Measurements from ENCODE around the gene RYR1. TPM values are rescaled to one million over a fixed set of nuclear protein-coding genes. Genes with fewer than 3 reads are reported as not detected.

The RYR1 gene
- total RNA-seq, 4 donors from 2014 or later: under 0.01 to 6.2 (median 3.5) TPM; not detected in 1

GRCh38 chr19:38400361-38400760 is 33.1 kb upstream of the RYR1 start:
- no peak overlapping the region for H3K27ac ChIP-seq
- H3K36me3 ChIP-seq: no peaks in the 10 kb centered on the region
- H3K27me3 ChIP-seq: peaks cover 0 to 13% of the 10 kb centered on the region in 2 donors
- intact Hi-C loops (cut with DNase I; ENCODE audit: low total_unique reads): no loop called here
- no peak for DNase-seq
- TF ChIP-seq CTCF (IDR thresholded peaks at IDR 0.05) (no peak), POLR2A (IDR thresholded peaks at IDR 0.05) (no peak)
- no peaks in the 10 kb centered on the region for H3K4me1 ChIP-seq
- no peaks in the 10 kb centered on the region for H3K9me3 ChIP-seq
- no peak overlapping the region for H3K4me3 ChIP-seq

GRCh38 chr19:38401148-38401547 is 32.3 kb upstream of the RYR1 start:
- Histone ChIP-seq H3K4me1 (no peaks in the 10 kb centered on the region), H3K4me3 (no peak overlapping the region), H3K36me3 (no peaks in the 10 kb centered on the region), H3K9me3 (no peaks in the 10 kb centered on the region), H3K27me3 (peaks cover 0 to 13% of the 10 kb centered on the region in 2 donors), H3K27ac (no peak overlapping the region)
- intact Hi-C loops (cut with DNase I; ENCODE audit: low total_unique reads): no loop called here
- TF ChIP-seq CTCF (IDR thresholded peaks at IDR 0.05) (no peak), POLR2A (IDR thresholded peaks at IDR 0.05) (no peak)
- DNase-seq: no peak

DNA sequence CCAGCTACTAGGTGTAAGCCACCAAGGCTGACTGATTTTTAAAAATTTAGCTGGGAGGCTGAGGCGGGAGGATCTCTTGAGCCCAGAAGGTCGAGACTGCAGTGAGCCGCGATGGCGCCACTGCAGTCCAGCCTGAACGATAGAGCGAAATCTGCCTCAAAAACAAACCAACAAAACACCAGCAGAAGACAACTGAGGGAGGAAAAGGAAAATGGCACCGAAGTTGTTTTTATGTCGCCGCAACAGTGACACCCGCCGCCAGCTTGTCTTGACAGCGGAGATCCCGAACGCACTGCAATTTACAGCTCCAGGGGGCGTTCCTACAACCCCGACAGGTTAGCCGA is 30.9 kb upstream of the RYR1 start:
- intact Hi-C loops (cut with DNase I; ENCODE audit: low total_unique reads): no loop called here
- TF ChIP-seq POLR2A (IDR thresholded peaks at IDR 0.05) (no peak), CTCF (IDR thresholded peaks at IDR 0.05) (no peak)
- H3K27ac ChIP-seq: no peak overlapping the region

DNA sequence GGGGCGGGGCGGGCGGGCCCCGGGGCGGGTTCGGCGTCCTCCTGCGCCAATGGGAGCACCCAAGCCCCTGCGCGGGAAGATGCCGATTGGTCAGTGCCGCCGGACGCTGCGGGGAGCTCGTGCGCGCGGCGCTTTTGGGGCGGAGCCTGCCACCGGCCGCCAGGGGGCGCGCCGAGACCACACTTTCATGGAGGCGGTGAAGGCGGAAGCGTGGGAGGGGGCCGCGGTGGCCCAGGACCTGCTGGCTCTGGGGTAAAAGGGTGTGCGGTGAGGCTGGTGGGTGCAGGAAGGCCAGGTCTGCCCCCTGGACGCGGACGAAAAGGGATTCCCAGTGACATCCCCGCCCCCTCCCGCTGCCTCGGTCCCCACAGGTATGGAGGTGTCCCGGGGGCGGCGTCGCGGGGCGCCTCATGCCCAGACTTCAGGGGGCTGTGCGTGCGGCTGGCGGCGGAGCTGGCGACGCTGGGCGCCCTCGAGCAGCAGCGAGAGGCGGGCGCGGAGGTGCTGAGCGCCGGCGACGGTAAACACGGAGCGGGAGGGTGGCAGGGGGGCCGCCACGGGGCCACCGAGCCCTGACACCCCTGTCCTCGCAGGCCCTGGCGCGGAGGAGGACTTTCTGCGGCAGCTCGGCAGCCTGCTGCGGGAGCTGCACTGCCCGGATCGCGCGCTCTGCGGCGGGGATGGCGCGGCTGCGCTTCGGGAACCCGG is 30.4 kb upstream of the RYR1 start, which contains the start of gene FAM98C:
Gene FAM98C, plus strand, starts transcription at position 127 of the 708 bp plus-strand sequence. Its CDS starts 61 bp downstream, at position 188.
- H3K27ac ChIP-seq: peak within 1 kb of the TSS; percentile 75 to 84
- H3K9me3 ChIP-seq: no peaks in the 10 kb centered on the region
- peak within 1 kb of the TSS; percentile 76 to 77 for H3K4me3 ChIP-seq
- peak; percentile 95 to 98 for DNase-seq
- H3K27me3 ChIP-seq: peaks cover 0 to 13% of the 10 kb centered on the region in 2 donors
- TF ChIP-seq CTCF (IDR thresholded peaks at IDR 0.05): peak; percentile 95 to 99 (median 98)
- peak in 1 of 2 donors; percentile 52 for TF ChIP-seq POLR2A (IDR thresholded peaks at IDR 0.05)
- no peaks in the 10 kb centered on the region for H3K4me1 ChIP-seq
- no peaks in the 10 kb centered on the region for H3K36me3 ChIP-seq
- intact Hi-C loops (cut with DNase I; ENCODE audit: low total_unique reads): no loop called here

More for the DNA sequence above, 30.9 kb upstream of the RYR1 start:
- Histone ChIP-seq H3K27me3 (peaks cover 0 to 13% of the 10 kb centered on the region in 2 donors), H3K4me3 (peak overlapping the region; percentile 76 to 77), H3K4me1 (no peaks in the 10 kb centered on the region), H3K36me3 (no peaks in the 10 kb centered on the region), H3K9me3 (no peaks in the 10 kb centered on the region)
- DNase-seq: no peak

DNA sequence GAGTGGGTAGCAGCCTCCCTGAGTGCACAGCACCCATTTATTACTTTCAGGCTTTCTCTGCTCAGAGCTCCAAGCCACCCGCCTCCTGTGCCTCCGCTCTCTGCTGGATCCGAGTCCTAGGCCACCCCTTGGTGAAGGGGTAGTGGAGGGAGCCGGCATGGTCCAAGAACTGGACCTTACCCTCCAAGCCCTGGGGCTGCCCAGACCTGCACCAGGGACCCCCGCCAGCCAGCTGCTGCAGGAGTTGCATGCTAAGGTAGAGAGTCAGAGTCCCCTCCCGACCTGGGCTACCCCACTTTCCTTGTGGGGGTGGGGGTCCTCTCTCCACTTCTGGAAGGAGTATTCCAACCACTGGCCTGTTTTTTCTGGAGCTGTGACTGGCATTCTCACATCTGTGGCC is 28.6 kb upstream of the RYR1 start:
- Histone ChIP-seq H3K27me3 (no peaks in the 10 kb centered on the region), H3K9me3 (no peaks in the 10 kb centered on the region), H3K27ac (no peak overlapping the region), H3K36me3 (no peaks in the 10 kb centered on the region), H3K4me1 (no peaks in the 10 kb centered on the region), H3K4me3 (no peak overlapping the region)
- no peak for DNase-seq
- intact Hi-C loops (cut with DNase I; ENCODE audit: low total_unique reads): loop anchor here (5.0 kb wide), 1 partner anchor 217 kb away; no protein-coding TSS in a partner anchor
- TF ChIP-seq POLR2A (IDR thresholded peaks at IDR 0.05) (no peak), CTCF (IDR thresholded peaks at IDR 0.05) (no peak)
